ENCODE results near the gene RAI14.

RAI14 gene

GRCh38 chr5:34694685-34695084, 38.6 kb downstream of the RAI14 start:
- Histone ChIP-seq H3K79me2 (ENCODE audit: low read length) (no peaks in the 10 kb centered on the region), H3K4me2 (ENCODE audit: low read depth, low read length) (no peak overlapping the region), H3K4me3 (ENCODE audit: low read length) (no peak overlapping the region), H3K4me1 (ENCODE audit: low read length) (no peaks in the 10 kb centered on the region), H3F3A (ENCODE audit: insufficient read depth, low read length) (no peaks in the 10 kb centered on the region), H4K20me1 (ENCODE audit: insufficient read depth, low read length) (no peaks in the 10 kb centered on the region), H3K9me2 (replicated peaks; ENCODE audit: insufficient read depth, low read length) (no peaks in the 10 kb centered on the region), H3K27ac (ENCODE audit: low read length) (no peak overlapping the region), H3K36me3 (replicated peaks; ENCODE audit: insufficient read depth, low read length) (no peaks in the 10 kb centered on the region), H3K9me3 (replicated peaks; ENCODE audit: insufficient read depth, low read length) (no peaks in the 10 kb centered on the region), H2AFZ (ENCODE audit: low read length) (no peak overlapping the region), H3K9ac (ENCODE audit: low read length) (no peak overlapping the region), H3K27me3 (replicated peaks; ENCODE audit: insufficient read depth, low read length) (no peaks in the 10 kb centered on the region)
- TF ChIP-seq EZH2 (optimal IDR thresholded peaks at IDR 0.05; ENCODE audit: low read depth, low read length), result no peak
- no peak for TF ChIP-seq CTCF (IDR thresholded peaks at IDR 0.05; ENCODE audit: low read length)
- TF ChIP-seq EZH2phosphoT487 (IDR thresholded peaks at IDR 0.05; ENCODE audit: low read length), result no peak
- no peak for DNase-seq

GRCh38 chr5:34695275-34696027, 39.3 kb downstream of the RAI14 start:
- no peaks in the 10 kb centered on the region for H3K27me3 ChIP-seq (replicated peaks; ENCODE audit: insufficient read depth, low read length)
- H3K9me3 ChIP-seq (replicated peaks; ENCODE audit: insufficient read depth, low read length), result no peaks in the 10 kb centered on the region
- H4K20me1 ChIP-seq (ENCODE audit: insufficient read depth, low read length), result no peaks in the 10 kb centered on the region
- H3K4me2 ChIP-seq (ENCODE audit: low read depth, low read length), result no peak overlapping the region
- H3K9ac ChIP-seq (ENCODE audit: low read length), result no peak overlapping the region
- H3K4me1 ChIP-seq (ENCODE audit: low read length), result no peaks in the 10 kb centered on the region
- no peak overlapping the region for H3K27ac ChIP-seq (ENCODE audit: low read length)
- no peaks in the 10 kb centered on the region for H3K9me2 ChIP-seq (replicated peaks; ENCODE audit: insufficient read depth, low read length)
- no peak for DNase-seq
- H2AFZ ChIP-seq (ENCODE audit: low read length), result no peak overlapping the region
- no peak overlapping the region for H3K4me3 ChIP-seq (ENCODE audit: low read length)
- TF ChIP-seq EZH2 (optimal IDR thresholded peaks at IDR 0.05; ENCODE audit: low read depth, low read length) (no peak), CTCF (IDR thresholded peaks at IDR 0.05; ENCODE audit: low read length) (no peak), EZH2phosphoT487 (IDR thresholded peaks at IDR 0.05; ENCODE audit: low read length) (no peak)
- H3K79me2 ChIP-seq (ENCODE audit: low read length), result no peaks in the 10 kb centered on the region
- no peaks in the 10 kb centered on the region for H3F3A ChIP-seq (ENCODE audit: insufficient read depth, low read length)
- no peaks in the 10 kb centered on the region for H3K36me3 ChIP-seq (replicated peaks; ENCODE audit: insufficient read depth, low read length)

- Histone ChIP-seq H2AFZ (ENCODE audit: low read length) (no peak overlapping the region), H3K36me3 (replicated peaks; ENCODE audit: insufficient read depth, low read length) (no peaks in the 10 kb centered on the region), H3F3A (ENCODE audit: insufficient read depth, low read length) (no peaks in the 10 kb centered on the region), H3K79me2 (ENCODE audit: low read length) (no peaks in the 10 kb centered on the region), H4K20me1 (ENCODE audit: insufficient read depth, low read length) (no peaks in the 10 kb centered on the region), H3K9me3 (replicated peaks; ENCODE audit: insufficient read depth, low read length) (no peaks in the 10 kb centered on the region), H3K4me2 (ENCODE audit: low read depth, low read length) (no peak overlapping the region), H3K4me1 (ENCODE audit: low read length) (no peaks in the 10 kb centered on the region), H3K4me3 (ENCODE audit: low read length) (no peak overlapping the region), H3K27ac (ENCODE audit: low read length) (no peak overlapping the region), H3K9me2 (replicated peaks; ENCODE audit: insufficient read depth, low read length) (no peaks in the 10 kb centered on the region), H3K9ac (ENCODE audit: low read length) (no peak overlapping the region), H3K27me3 (replicated peaks; ENCODE audit: insufficient read depth, low read length) (no peaks in the 10 kb centered on the region)
- no peak for DNase-seq
- TF ChIP-seq EZH2phosphoT487 (IDR thresholded peaks at IDR 0.05; ENCODE audit: low read length) (no peak), EZH2 (optimal IDR thresholded peaks at IDR 0.05; ENCODE audit: low read depth, low read length) (no peak), CTCF (IDR thresholded peaks at IDR 0.05; ENCODE audit: low read length) (no peak)
These were observed 41.4 kb downstream of the RAI14 start for GRCh38 chr5:34697308-34698108.

All from MM.1S (cell line).